Brain microvascular endothelial cell (primary cell): ENCODE measurements around the gene AMPD3.

ENCODE experiments used
- DNase-seq: peaks from one replicate; pipeline ENCODE4 v3.0.0-alpha.2; 2020
- H3K27ac ChIP-seq: fragments of 250-450 bp; sonication (Bioruptor Pico); 2 replicates; pipeline ENCODE4 v1.5.1; 2020; ENCODE audit warnings: mild to moderate bottlenecking, moderate library complexity
- H3K27me3 ChIP-seq: fragments of 250-450 bp; sonication (Bioruptor Pico); replicated peaks from 2 replicates; pipeline ENCODE4 v1.5.1; 2020; ENCODE audit warnings: mild to moderate bottlenecking
- H3K36me3 ChIP-seq: fragments of 250-450 bp; sonication (Bioruptor Pico); replicated peaks from 2 replicates; pipeline ENCODE4 v1.5.1; 2020; ENCODE audit warnings: mild to moderate bottlenecking
- H3K4me3 ChIP-seq: 2 replicates; pipeline ENCODE4 v1.5.1; 2011; ENCODE audit warnings: low read depth, mild to moderate bottlenecking, control low read depth, low read length, moderate library complexity
- CTCF ChIP-seq: IDR thresholded peaks from 2 replicates; pipeline ENCODE4 v1.5.1; 2011; ENCODE audit warnings: low read depth, mild to moderate bottlenecking, moderate library complexity, low read length, control low read depth, inconsistent platforms; ENCODE audit errors: missing control alignments
- in situ Hi-C: cut with HindIII; loops from 2 replicates; pipeline ENCODE4 v1.10.0; 2017; ENCODE audit warnings: low sequenced_read_pairs, low pct_ligation_motif_present

The AMPD3 gene

GRCh38 chr11:10459029-10459970, 4.2 kb downstream of the AMPD3 start:
- Histone ChIP-seq H3K27me3 (no peaks in the 10 kb centered on the region), H3K4me3 (no peak overlapping the region), H3K27ac (no peak overlapping the region), H3K36me3 (peaks cover 10% of the 10 kb centered on the region)
- in situ Hi-C loops, result no loop called here
- no peak for DNase-seq
- TF ChIP-seq CTCF, result no peak

- no peak for DNase-seq
- H3K4me3 ChIP-seq, result no peak overlapping the region
- peaks cover 10% of the 10 kb centered on the region for H3K36me3 ChIP-seq
- in situ Hi-C loops, result no loop called here
- TF ChIP-seq CTCF, result no peak
- H3K27me3 ChIP-seq, result no peaks in the 10 kb centered on the region
- H3K27ac ChIP-seq, result no peak overlapping the region
Measured at GRCh38 chr11:10460611-10461275, 5.7 kb downstream of the AMPD3 start.

GRCh38 chr11:10461276-10461790, 6.3 kb downstream of the AMPD3 start:
- DNase-seq, result no peak
- H3K27ac ChIP-seq, result no peak overlapping the region
- no peak overlapping the region for H3K4me3 ChIP-seq
- H3K36me3 ChIP-seq, result peaks cover 10% of the 10 kb centered on the region
- TF ChIP-seq CTCF, result no peak
- no peaks in the 10 kb centered on the region for H3K27me3 ChIP-seq
- in situ Hi-C loops, result no loop called here

GRCh38 chr11:10462746-10463300, 7.8 kb downstream of the AMPD3 start:
- Histone ChIP-seq H3K27me3 (no peaks in the 10 kb centered on the region), H3K36me3 (peaks cover 10% of the 10 kb centered on the region), H3K27ac (no peak overlapping the region), H3K4me3 (no peak overlapping the region)
- no peak for TF ChIP-seq CTCF
- no peak for DNase-seq
- in situ Hi-C loops, result no loop called here

GRCh38 chr11:10473371-10473770, 18.3 kb downstream of the AMPD3 start:
- no peak overlapping the region for H3K27ac ChIP-seq
- no peak overlapping the region for H3K4me3 ChIP-seq
- no peak for TF ChIP-seq CTCF
- DNase-seq, result no peak
- H3K36me3 ChIP-seq, result no peaks in the 10 kb centered on the region
- in situ Hi-C loops, result no loop called here
- no peaks in the 10 kb centered on the region for H3K27me3 ChIP-seq
